GM12878 (cell line): ENCODE measurements around the gene FSTL4. TPM values are rescaled to one million over a fixed set of nuclear protein-coding genes. Genes with fewer than 3 reads are reported as not detected.

Experiments used
- ATAC-seq: fragments of 200-7000 bp; cut with Tn5 transposase; 3 replicates; pipeline ENCODE4 v1.9.1; 2020; ENCODE audit warnings: mild to moderate bottlenecking, moderate library complexity
- BruUV-seq: library from RNA; stranded (reverse); fragments of 400-500 nt; replicated peaks from 2 replicates; lab custom pipeline; 2021; lab: Mats Ljungman, UMichigan
- CTCF ChIA-PET: fragments of 300-600 bp; sonication (Branson Sonifier 250); formaldehyde crosslinking; extraction: SDS; loops from one replicate; lab custom pipeline; 2021; ENCODE audit warnings: inconsistent platforms; lab: Yijun Ruan, JAX
- POLR2A ChIA-PET: fragments of 350-600 bp; formaldehyde crosslinking; extraction: SDS; loops from one replicate; lab custom pipeline; 2021; ENCODE audit warnings: inconsistent platforms; lab: Charles Lee
- RAD21 ChIA-PET: fragments of 300-600 bp; sonication (Branson Sonifier 250); formaldehyde crosslinking; loops from one replicate; lab custom pipeline; 2023; ENCODE audit warnings: antibody characterized with exemption; ENCODE audit not compliant: unreplicated experiment; lab: Charles Lee
- SMC1A ChIA-PET: fragments of 300-600 bp; sonication (Branson Sonifier 250); formaldehyde crosslinking; loops from one replicate; lab custom pipeline; 2023; ENCODE audit not compliant: unreplicated experiment, uncharacterized antibody; lab: Charles Lee
- DNase-seq: peaks from one replicate; pipeline ENCODE4 v3.0.0-alpha.2; 2011; ENCODE audit warnings: low read depth, low spot score
- FAIRE-seq: peaks from 3 replicates; lab custom pipeline; 2011; peaks lifted over from hg19 to GRCh38; lab: Jason Lieb, UNC
- H2AFZ ChIP-seq: 2 replicates; pipeline ENCODE4 v1.6.0; 2011; ENCODE audit warnings: low read depth, low read length, control low read depth; ENCODE audit not compliant: control insufficient read depth
- H3K27ac ChIP-seq: 2 replicates; pipeline ENCODE4 v1.5.1; 2011; ENCODE audit warnings: control low read depth; ENCODE audit not compliant: control insufficient read depth, insufficient read depth
- H3K27me3 ChIP-seq, 2 experiments: replicated peaks in 1 of 2; 2 replicates each; pipeline versions ENCODE4 v1.6.0 to v1.6.1; 2011; ENCODE audit warnings: low read length in 1 of 2; ENCODE audit not compliant: control insufficient read depth in 2 of 2, insufficient read depth in 2 of 2
- H3K36me3 ChIP-seq, 2 experiments: 2 replicates each; pipeline ENCODE4 v1.5.1; 2011; ENCODE audit warnings: low read length in 1 of 2; ENCODE audit not compliant: control insufficient read depth in 2 of 2, insufficient read depth in 2 of 2
- H3K4me1 ChIP-seq: 2 replicates; pipeline ENCODE4 v1.6.1; 2011; ENCODE audit warnings: mild to moderate bottlenecking, low read length, moderate library complexity, mixed read lengths; ENCODE audit not compliant: control insufficient read depth, insufficient read depth
- H3K4me2 ChIP-seq: 2 replicates; pipeline ENCODE4 v1.6.0; 2011; ENCODE audit warnings: control low read depth; ENCODE audit not compliant: control insufficient read depth, insufficient read depth
- H3K4me3 ChIP-seq: fragments of 200-600 bp; sonication (generic); 2 replicates; pipeline ENCODE4 v1.5.1; 2016
- H3K79me2 ChIP-seq: 2 replicates; pipeline ENCODE4 v1.6.0; 2011; ENCODE audit warnings: low read length; ENCODE audit not compliant: control insufficient read depth, insufficient read depth
- H3K9ac ChIP-seq: 2 replicates; pipeline ENCODE4 v1.8.0; 2011; ENCODE audit warnings: low read length, control low read depth, mixed read lengths; ENCODE audit not compliant: control insufficient read depth, insufficient read depth
- H3K9me3 ChIP-seq: replicated peaks from 3 replicates; pipeline ENCODE4 v1.5.1; 2011; ENCODE audit warnings: mild to moderate bottlenecking, low read length; ENCODE audit not compliant: control insufficient read depth, insufficient read depth
- H4K20me1 ChIP-seq: 2 replicates; pipeline ENCODE4 v1.6.0; 2011; ENCODE audit not compliant: control insufficient read depth, insufficient read depth
- EGR1 ChIP-seq, 2 experiments: IDR thresholded peaks; 1 replicate in 1 of 2; 2 replicates in 1 of 2; pipeline ENCODE4 v1.6.1; 2011 to 2012; ENCODE audit warnings: low read depth in 2 of 2, low read length in 2 of 2, borderline replicate concordance in 1 of 2, mild to moderate bottlenecking in 1 of 2, moderate library complexity in 1 of 2
- JUND ChIP-seq: IDR thresholded peaks from 2 replicates; pipeline ENCODE4 v1.6.1; 2012; ENCODE audit warnings: low read depth, mild to moderate bottlenecking, low read length, improper control_type of control experiment, moderate library complexity
- KAT2A ChIP-seq: conservative IDR thresholded peaks from 2 replicates; pipeline ENCODE4 v1.6.1; 2011; ENCODE audit warnings: low read depth, low read length; ENCODE audit not compliant: control insufficient read depth
- MTA3 ChIP-seq: IDR thresholded peaks from 2 replicates; pipeline ENCODE4 v1.6.1; 2012; ENCODE audit warnings: low read length, inconsistent platforms, borderline replicate concordance
- NFYB ChIP-seq: IDR thresholded peaks from 2 replicates; pipeline ENCODE4 v1.6.1; 2011; ENCODE audit warnings: low read depth, mild to moderate bottlenecking, low read length, improper control_type of control experiment, moderate library complexity; ENCODE audit not compliant: insufficient read depth
- POLR2A ChIP-seq: IDR thresholded peaks from 2 replicates; pipeline ENCODE4 v1.6.1; 2011; ENCODE audit warnings: low read depth, mild to moderate bottlenecking, low read length
- POLR2AphosphoS5 ChIP-seq: IDR thresholded peaks from 2 replicates; pipeline ENCODE4 v1.6.1; 2011; ENCODE audit warnings: mild to moderate bottlenecking, low read length, inconsistent platforms
- ZNF24 ChIP-seq: fragments of 450-650 bp; IDR thresholded peaks from 2 replicates; pipeline ENCODE4 v1.6.1; 2017; ENCODE audit warnings: antibody characterized with exemption, mild to moderate bottlenecking
- WGBS: methylation state at CpG from one replicate; pipeline ENCODE4 v1.1.6; 2016; ENCODE audit warnings: low lambda C conversion rate; ENCODE audit not compliant: insufficient replicate concordance, insufficient coverage; ENCODE audit errors: missing lambda C conversion rate; 5-methylcytosine and 5-hydroxymethylcytosine counted together
- in situ Hi-C: fragments of 300-500 bp; cut with MboI; formaldehyde crosslinking; loops from 9 replicates; pipeline ENCODE4 v1.14.3; 2018; ENCODE audit warnings: mixed read lengths
- intact Hi-C: fragments of 100-400 bp; cut with micrococcal nuclease; formaldehyde crosslinking; loops from one replicate; pipeline ENCODE4 v1.14.2; 2022; ENCODE audit not compliant: unreplicated experiment
- polyA plus RNA-seq, 11 experiments: library from polyadenylated mRNA; depleted of rRNA in 4 of 11; unstranded in 6 of 11; stranded (reverse) in 5 of 11; fragments of >200 nt; fragmentation: Nextera tagmentation in 4 of 11; fragmentation: Illumina TruSeq in 1 of 11; extraction: Ambion mirVana in 4 of 11; extraction: Trizol in 1 of 11; gene quantifications; 1 replicate in 1 of 11; 2 replicates in 10 of 11; pipeline versions ENCODE4 v1.2.1 to v1.2.3, GENCODE V29; 2011 to 2016; ENCODE audit warnings: inconsistent platforms in 2 of 11, missing spikeins in 2 of 11, low read depth in 1 of 11
- total RNA-seq, 4 experiments: library from RNA; depleted of rRNA in 3 of 4; stranded (reverse); fragments of >200 nt in 3 of 4; fragmentation: Illumina TruSeq in 1 of 4; extraction: Trizol in 1 of 4; gene quantifications; 2 replicates each; pipeline versions ENCODE4 v1.2.1 to v1.2.3, GENCODE V29; 2013 to 2021
- TF ChIP-seq, protein P1 (sequence below): IDR thresholded peaks from 2 replicates; pipeline ENCODE4 v1.6.1; 2012; ENCODE audit warnings: low read depth, low read length, improper control_type of control experiment
- TF ChIP-seq, protein P2 (sequence below): IDR thresholded peaks from 2 replicates; pipeline ENCODE4 v1.6.1; 2011; ENCODE audit warnings: low read depth, low read length, improper control_type of control experiment, borderline replicate concordance
- TF ChIP-seq, protein P3 (sequence below): IDR thresholded peaks from 2 replicates; pipeline ENCODE4 v1.6.1; 2012; ENCODE audit warnings: low read length, inconsistent platforms

Gene FSTL4
- total and polyA plus RNA-seq, 10 of the 15 experiments (the other 5 are each of a cell fraction or from before 2014, with no cell fraction given): 0.01 to 0.79 (median 0.21) TPM; not detected in 6

DNA sequence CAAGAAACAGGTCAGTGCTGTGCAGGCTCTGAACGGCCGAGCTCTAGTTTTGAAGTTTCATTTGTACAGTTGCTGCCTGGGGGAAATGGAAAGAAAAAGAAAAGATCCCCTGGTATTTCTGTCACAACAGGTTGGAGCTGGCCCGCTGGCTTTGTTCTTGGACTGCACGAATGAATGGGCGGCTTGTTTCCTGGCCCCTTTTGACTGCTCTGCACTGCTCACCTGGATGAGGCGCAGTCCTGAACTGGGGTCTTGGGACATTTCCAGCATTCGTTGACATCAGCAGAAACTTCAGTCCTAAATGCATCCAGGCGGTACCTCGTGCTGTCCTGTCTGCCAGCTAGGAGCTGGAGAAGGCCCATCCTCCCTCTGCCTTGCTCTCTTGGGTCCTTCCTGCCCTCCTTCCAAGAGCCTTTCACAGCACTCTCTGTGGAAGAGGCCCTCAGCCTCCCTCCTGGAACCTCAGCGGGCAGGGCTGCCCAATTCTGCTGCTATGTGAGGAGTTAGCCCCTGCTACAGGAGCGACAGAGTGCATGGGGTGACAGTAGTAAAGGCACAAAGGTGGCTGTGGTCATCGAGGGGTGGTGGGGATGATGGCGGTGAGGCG lies 189.2 kb downstream of the FSTL4 start:
- 65% methylated on average over 14 of the region's 14 CpGs for WGBS
- no TSS peak for BruUV-seq
- ChIA-PET SMC1A (interaction anchor here (0.6 to 3.0 kb wide), 20 partner anchors 10 to 556 kb away, joined by 3 to 19 read pairs (median 4); no protein-coding TSS in a partner anchor), RAD21 (interaction anchor here (0.6 to 2.0 kb wide), 18 partner anchors 15 to 546 kb away, joined by 3 to 20 read pairs (median 3); partner anchors contain the start of gene C5orf15), POLR2A (no interaction called here), CTCF (interaction anchor here (0.6 to 4.0 kb wide), 70 partner anchors 9 to 845 kb away, joined by 3 to 51 read pairs (median 4); no protein-coding TSS in a partner anchor)
- Histone ChIP-seq H3K79me2 (no peaks in the 10 kb centered on the region), H3K9ac (no peak overlapping the region), H2AFZ (no peak overlapping the region), H3K9me3 (no peaks in the 10 kb centered on the region), H3K27ac (no peak overlapping the region), H3K4me3 (no peak overlapping the region), H4K20me1 (no peaks in the 10 kb centered on the region; the same call in 1 of the 2 replicates), H3K4me1 (0 out of 2 replicates have a peak, but pooled peaks cover 4% of the 10 kb centered on the region), H3K4me2 (no peak overlapping the region), H3K27me3 (peaks cover 2 to 3% of the 10 kb centered on the region in 2 experiments; a peak in 1 of 4 replicates), H3K36me3 (no peaks in the 10 kb centered on the region)
- in situ Hi-C loops: loop anchor here (5.0 kb wide), 1 partner anchor 519 kb away; no protein-coding TSS in a partner anchor
- ATAC-seq: no peak
- FAIRE-seq: no peak
- DNase-seq: no peak
- intact Hi-C loops: loop anchor here (1.0 to 5.0 kb wide), 3 partner anchors 38 to 521 kb away; no protein-coding TSS in a partner anchor
- TF ChIP-seq, protein P1, sequence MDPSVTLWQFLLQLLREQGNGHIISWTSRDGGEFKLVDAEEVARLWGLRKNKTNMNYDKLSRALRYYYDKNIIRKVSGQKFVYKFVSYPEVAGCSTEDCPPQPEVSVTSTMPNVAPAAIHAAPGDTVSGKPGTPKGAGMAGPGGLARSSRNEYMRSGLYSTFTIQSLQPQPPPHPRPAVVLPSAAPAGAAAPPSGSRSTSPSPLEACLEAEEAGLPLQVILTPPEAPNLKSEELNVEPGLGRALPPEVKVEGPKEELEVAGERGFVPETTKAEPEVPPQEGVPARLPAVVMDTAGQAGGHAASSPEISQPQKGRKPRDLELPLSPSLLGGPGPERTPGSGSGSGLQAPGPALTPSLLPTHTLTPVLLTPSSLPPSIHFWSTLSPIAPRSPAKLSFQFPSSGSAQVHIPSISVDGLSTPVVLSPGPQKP: no peak
- no peak for TF ChIP-seq NFYB
- no peak for TF ChIP-seq MTA3
- no peak for TF ChIP-seq POLR2AphosphoS5
- no peak for TF ChIP-seq EGR1 (IDR thresholded peaks at IDR 0.05; ENCODE audit: borderline replicate concordance in 1 of 2, low read depth in 2 of 2, low read length in 2 of 2)
- no peak for TF ChIP-seq KAT2A
- TF ChIP-seq, protein P2, sequence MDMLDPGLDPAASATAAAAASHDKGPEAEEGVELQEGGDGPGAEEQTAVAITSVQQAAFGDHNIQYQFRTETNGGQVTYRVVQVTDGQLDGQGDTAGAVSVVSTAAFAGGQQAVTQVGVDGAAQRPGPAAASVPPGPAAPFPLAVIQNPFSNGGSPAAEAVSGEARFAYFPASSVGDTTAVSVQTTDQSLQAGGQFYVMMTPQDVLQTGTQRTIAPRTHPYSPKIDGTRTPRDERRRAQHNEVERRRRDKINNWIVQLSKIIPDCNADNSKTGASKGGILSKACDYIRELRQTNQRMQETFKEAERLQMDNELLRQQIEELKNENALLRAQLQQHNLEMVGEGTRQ: no peak
- TF ChIP-seq JUND: no peak
- no peak for TF ChIP-seq ZNF24
- no peak for TF ChIP-seq POLR2A
- TF ChIP-seq, protein P3, sequence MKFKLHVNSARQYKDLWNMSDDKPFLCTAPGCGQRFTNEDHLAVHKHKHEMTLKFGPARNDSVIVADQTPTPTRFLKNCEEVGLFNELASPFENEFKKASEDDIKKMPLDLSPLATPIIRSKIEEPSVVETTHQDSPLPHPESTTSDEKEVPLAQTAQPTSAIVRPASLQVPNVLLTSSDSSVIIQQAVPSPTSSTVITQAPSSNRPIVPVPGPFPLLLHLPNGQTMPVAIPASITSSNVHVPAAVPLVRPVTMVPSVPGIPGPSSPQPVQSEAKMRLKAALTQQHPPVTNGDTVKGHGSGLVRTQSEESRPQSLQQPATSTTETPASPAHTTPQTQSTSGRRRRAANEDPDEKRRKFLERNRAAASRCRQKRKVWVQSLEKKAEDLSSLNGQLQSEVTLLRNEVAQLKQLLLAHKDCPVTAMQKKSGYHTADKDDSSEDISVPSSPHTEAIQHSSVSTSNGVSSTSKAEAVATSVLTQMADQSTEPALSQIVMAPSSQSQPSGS: no peak
